Ovary (tissue), 1 donor: ENCODE results near the gene LPIN3.

ENCODE experiments used
- EP300 ChIP-seq: sonication (generic); formaldehyde crosslinking; IDR thresholded peaks from one replicate; pipeline ENCODE4 v1.6.1; 2017; ENCODE audit warnings: antibody characterized with exemption
- POLR2A ChIP-seq: fragments of 450-650 bp; IDR thresholded peaks from one replicate; pipeline ENCODE4 v1.6.1; 2017; ENCODE audit warnings: antibody characterized with exemption, mild to moderate bottlenecking, moderate library complexity

GRCh38 chr20:41330343-41330720, 10.3 kb upstream of the LPIN3 start:
- TF ChIP-seq EP300 (no peak), POLR2A (no peak)
